ENCODE data around the gene TEX50.
"Not testable (repeated sequence)": the region's sequence is repeated elsewhere in the genome, so short reads cannot be mapped to it uniquely, and the experiment has no call there.

The TEX50 gene

GRCh38 chr1:173635116-173635515, at the start of gene TEX50:
Gene TEX50, plus strand, starts transcription at chr1:173635338. Its CDS starts 184 bp downstream, at chr1:173635522.
- Histone ChIP-seq H3K36me3 (ENCODE audit: control insufficient read depth, insufficient read depth, low read length) (no peaks in the 10 kb centered on the region), H3K9me3 (ENCODE audit: control insufficient read depth, insufficient read depth, low read length) (peaks cover 11% of the 10 kb centered on the region), H3K27me3 (ENCODE audit: control insufficient read depth, insufficient read depth, low read length) (no peaks in the 10 kb centered on the region), H3K4me3 (ENCODE audit: low read depth, low read length) (no peak within 1 kb of the TSS), H3K4me1 (ENCODE audit: control insufficient read depth, insufficient read depth, low read length) (no peaks in the 10 kb centered on the region), H3K9ac (ENCODE audit: low read depth, low read length) (no peak within 1 kb of the TSS)

DNA sequence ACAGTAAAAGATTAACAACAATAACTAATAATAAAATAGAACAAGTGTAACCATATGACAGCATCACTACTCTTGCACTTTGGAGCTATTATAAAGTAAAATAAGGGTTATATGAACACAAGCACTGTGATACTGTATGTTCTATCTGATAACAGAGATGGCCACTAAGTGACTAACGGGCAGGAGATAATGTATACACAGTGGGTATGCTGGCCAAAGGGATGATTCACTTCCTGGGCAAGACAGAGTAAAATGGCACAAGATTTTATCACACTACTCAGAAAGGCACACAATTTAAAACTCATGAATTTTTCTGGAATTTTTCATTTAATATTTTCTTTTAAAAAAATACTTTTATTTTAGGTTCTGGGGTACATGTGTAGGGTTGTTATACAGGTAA, 44.6 kb upstream of the TEX50 start:
- Histone ChIP-seq H3K27me3 (ENCODE audit: control insufficient read depth, insufficient read depth, low read length) (no peaks in the 10 kb centered on the region), H3K4me3 (ENCODE audit: low read depth, low read length) (no peak overlapping the region), H3K36me3 (ENCODE audit: control insufficient read depth, insufficient read depth, low read length) (no peaks in the 10 kb centered on the region), H3K9me3 (ENCODE audit: control insufficient read depth, insufficient read depth, low read length) (no peaks in the 10 kb centered on the region), H3K9ac (ENCODE audit: low read depth, low read length) (no peak overlapping the region), H3K4me1 (ENCODE audit: control insufficient read depth, insufficient read depth, low read length) (no peaks in the 10 kb centered on the region)

- H3K9ac ChIP-seq (ENCODE audit: low read depth, low read length); H3K4me3 ChIP-seq (ENCODE audit: low read depth, low read length); H3K9me3 ChIP-seq (ENCODE audit: control insufficient read depth, insufficient read depth, low read length); H3K27me3 ChIP-seq (ENCODE audit: control insufficient read depth, insufficient read depth, low read length); H3K4me1 ChIP-seq (ENCODE audit: control insufficient read depth, insufficient read depth, low read length); H3K36me3 ChIP-seq (ENCODE audit: control insufficient read depth, insufficient read depth, low read length): not testable (repeated sequence)
Observed at GRCh38 chr1:173591138-173591537, 44.0 kb upstream of the TEX50 start.

DNA sequence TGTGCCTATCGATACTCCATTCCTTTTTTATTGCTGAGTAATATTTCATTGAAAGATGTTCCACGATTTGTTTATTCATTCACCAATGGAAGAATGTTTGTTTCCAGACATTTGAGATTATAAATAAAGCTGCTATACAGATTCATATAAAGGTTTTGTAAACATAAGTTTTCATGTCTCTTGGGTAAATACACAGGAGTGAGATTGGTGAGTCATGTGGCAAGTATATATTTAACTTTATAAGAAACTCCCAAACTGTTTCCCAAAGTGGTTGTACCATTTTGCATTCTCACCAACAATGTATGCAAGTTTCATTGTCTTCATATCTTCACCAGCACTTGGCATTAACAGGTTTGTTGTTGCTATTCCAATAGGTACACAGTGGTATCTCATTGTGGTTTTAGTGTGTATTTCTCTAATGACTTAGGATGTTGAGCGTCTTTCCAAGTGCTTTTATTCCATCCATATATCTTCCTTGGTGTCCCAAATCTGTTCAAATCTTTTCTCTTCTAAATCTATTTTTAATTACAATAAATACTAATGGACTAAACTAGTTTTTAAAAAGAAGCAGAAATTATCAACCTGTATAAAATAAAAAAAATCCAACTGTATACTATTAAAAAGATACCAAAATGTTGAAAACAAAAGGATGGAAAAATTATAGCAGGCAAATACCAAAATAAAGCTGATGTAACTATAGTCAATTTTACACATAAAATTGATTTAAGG, 38.9 kb upstream of the TEX50 start:
- no peak overlapping the region for H3K9ac ChIP-seq (ENCODE audit: low read depth, low read length)
- H3K4me1 ChIP-seq (ENCODE audit: control insufficient read depth, insufficient read depth, low read length), result no peaks in the 10 kb centered on the region
- H3K36me3 ChIP-seq (ENCODE audit: control insufficient read depth, insufficient read depth, low read length), result no peaks in the 10 kb centered on the region
- no peaks in the 10 kb centered on the region for H3K9me3 ChIP-seq (ENCODE audit: control insufficient read depth, insufficient read depth, low read length)
- no peak overlapping the region for H3K4me3 ChIP-seq (ENCODE audit: low read depth, low read length)
- H3K27me3 ChIP-seq (ENCODE audit: control insufficient read depth, insufficient read depth, low read length), result no peaks in the 10 kb centered on the region

GRCh38 chr1:173601588-173601987, 33.5 kb upstream of the TEX50 start:
- H3K9me3 ChIP-seq (ENCODE audit: control insufficient read depth, insufficient read depth, low read length), result no peaks in the 10 kb centered on the region
- no peaks in the 10 kb centered on the region for H3K27me3 ChIP-seq (ENCODE audit: control insufficient read depth, insufficient read depth, low read length)
- no peak overlapping the region for H3K9ac ChIP-seq (ENCODE audit: low read depth, low read length)
- H3K4me1 ChIP-seq (ENCODE audit: control insufficient read depth, insufficient read depth, low read length), result no peaks in the 10 kb centered on the region
- H3K36me3 ChIP-seq (ENCODE audit: control insufficient read depth, insufficient read depth, low read length), result no peaks in the 10 kb centered on the region
- H3K4me3 ChIP-seq (ENCODE audit: low read depth, low read length), result no peak overlapping the region

DNA sequence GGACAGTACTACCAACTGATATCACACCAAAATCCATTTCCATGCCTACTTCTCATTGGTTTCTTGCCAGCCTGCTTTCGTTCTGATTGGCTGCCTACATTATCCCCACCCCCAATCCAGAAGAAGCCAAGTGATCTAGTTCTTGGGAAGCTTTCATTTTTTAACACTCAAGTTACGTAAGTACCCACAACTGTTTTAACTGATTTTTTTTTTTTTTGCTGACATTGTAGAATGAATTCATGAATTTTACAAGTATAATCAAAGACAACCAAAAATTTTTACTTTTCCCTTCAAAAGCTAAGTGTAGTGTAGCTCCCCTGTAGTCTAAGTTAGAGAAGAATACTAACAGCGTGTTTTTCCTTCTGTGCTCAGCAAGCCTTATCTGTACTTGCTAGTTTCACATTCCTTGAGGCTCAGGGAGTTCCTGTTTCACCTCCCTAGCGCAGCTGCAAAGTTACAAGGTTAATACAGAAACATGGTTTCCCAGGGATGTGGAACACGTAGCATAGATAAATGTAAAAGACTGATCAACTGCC, 32.0 kb upstream of the TEX50 start, which contains the start of gene SLC9C2:
Gene SLC9C2, minus strand, starts transcription at position 17 of the 536 bp plus-strand sequence. CDS start 1,296 bp downstream, outside the sequence.
- no peak within 1 kb of the TSS for H3K9ac ChIP-seq (ENCODE audit: low read depth, low read length)
- H3K9me3 ChIP-seq (ENCODE audit: control insufficient read depth, insufficient read depth, low read length), result no peaks in the 10 kb centered on the region
- H3K4me3 ChIP-seq (ENCODE audit: low read depth, low read length), result no peak within 1 kb of the TSS
- no peaks in the 10 kb centered on the region for H3K4me1 ChIP-seq (ENCODE audit: control insufficient read depth, insufficient read depth, low read length)
- no peaks in the 10 kb centered on the region for H3K27me3 ChIP-seq (ENCODE audit: control insufficient read depth, insufficient read depth, low read length)
- H3K36me3 ChIP-seq (ENCODE audit: control insufficient read depth, insufficient read depth, low read length), result no peaks in the 10 kb centered on the region

- Histone ChIP-seq H3K4me1 (ENCODE audit: control insufficient read depth, insufficient read depth, low read length) (no peaks in the 10 kb centered on the region), H3K36me3 (ENCODE audit: control insufficient read depth, insufficient read depth, low read length) (no peaks in the 10 kb centered on the region), H3K9ac (ENCODE audit: low read depth, low read length) (no peak overlapping the region), H3K9me3 (ENCODE audit: control insufficient read depth, insufficient read depth, low read length) (no peaks in the 10 kb centered on the region), H3K27me3 (ENCODE audit: control insufficient read depth, insufficient read depth, low read length) (no peaks in the 10 kb centered on the region), H3K4me3 (ENCODE audit: low read depth, low read length) (no peak overlapping the region)
Observed at GRCh38 chr1:173608503-173609216, 26.5 kb upstream of the TEX50 start.

DNA sequence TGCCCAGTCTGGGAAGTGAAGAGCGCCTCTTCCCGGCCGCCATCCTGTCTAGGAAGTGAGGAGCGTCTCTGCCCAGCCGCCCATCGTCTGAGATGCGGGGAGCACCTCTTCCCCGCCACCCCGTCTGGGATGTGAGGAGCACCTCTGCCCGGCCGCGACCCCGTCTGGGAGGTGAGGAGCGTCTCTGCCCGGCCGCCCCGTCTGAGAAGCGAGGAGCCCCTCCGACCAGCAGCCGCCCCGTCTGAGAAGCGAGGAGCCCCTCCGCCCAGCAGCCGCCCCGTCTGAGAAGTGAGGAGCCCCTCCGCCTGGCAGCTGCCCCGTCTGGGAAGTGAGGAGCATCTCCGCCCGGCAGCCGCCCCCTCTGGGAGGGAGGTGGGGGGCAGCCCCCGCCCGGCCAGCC, 22.1 kb upstream of the TEX50 start:
- H3K9ac ChIP-seq (ENCODE audit: low read depth, low read length); H3K9me3 ChIP-seq (ENCODE audit: control insufficient read depth, insufficient read depth, low read length); H3K27me3 ChIP-seq (ENCODE audit: control insufficient read depth, insufficient read depth, low read length); H3K4me3 ChIP-seq (ENCODE audit: low read depth, low read length); H3K36me3 ChIP-seq (ENCODE audit: control insufficient read depth, insufficient read depth, low read length); H3K4me1 ChIP-seq (ENCODE audit: control insufficient read depth, insufficient read depth, low read length): not testable (repeated sequence)

- Histone ChIP-seq H3K36me3 (ENCODE audit: control insufficient read depth, insufficient read depth, low read length) (no peaks in the 10 kb centered on the region), H3K4me3 (ENCODE audit: low read depth, low read length) (no peak overlapping the region), H3K4me1 (ENCODE audit: control insufficient read depth, insufficient read depth, low read length) (no peaks in the 10 kb centered on the region), H3K9me3 (ENCODE audit: control insufficient read depth, insufficient read depth, low read length) (no peaks in the 10 kb centered on the region), H3K27me3 (ENCODE audit: control insufficient read depth, insufficient read depth, low read length) (no peaks in the 10 kb centered on the region), H3K9ac (ENCODE audit: low read depth, low read length) (no peak overlapping the region)
Observed at GRCh38 chr1:173616859-173617258, 18.3 kb upstream of the TEX50 start.

GRCh38 chr1:173627269-173627668, 7.9 kb upstream of the TEX50 start:
- no peaks in the 10 kb centered on the region for H3K9me3 ChIP-seq (ENCODE audit: control insufficient read depth, insufficient read depth, low read length)
- no peaks in the 10 kb centered on the region for H3K4me1 ChIP-seq (ENCODE audit: control insufficient read depth, insufficient read depth, low read length)
- H3K27me3 ChIP-seq (ENCODE audit: control insufficient read depth, insufficient read depth, low read length), result no peaks in the 10 kb centered on the region
- H3K4me3 ChIP-seq (ENCODE audit: low read depth, low read length), result no peak overlapping the region
- no peak overlapping the region for H3K9ac ChIP-seq (ENCODE audit: low read depth, low read length)
- H3K36me3 ChIP-seq (ENCODE audit: control insufficient read depth, insufficient read depth, low read length), result no peaks in the 10 kb centered on the region

DNA sequence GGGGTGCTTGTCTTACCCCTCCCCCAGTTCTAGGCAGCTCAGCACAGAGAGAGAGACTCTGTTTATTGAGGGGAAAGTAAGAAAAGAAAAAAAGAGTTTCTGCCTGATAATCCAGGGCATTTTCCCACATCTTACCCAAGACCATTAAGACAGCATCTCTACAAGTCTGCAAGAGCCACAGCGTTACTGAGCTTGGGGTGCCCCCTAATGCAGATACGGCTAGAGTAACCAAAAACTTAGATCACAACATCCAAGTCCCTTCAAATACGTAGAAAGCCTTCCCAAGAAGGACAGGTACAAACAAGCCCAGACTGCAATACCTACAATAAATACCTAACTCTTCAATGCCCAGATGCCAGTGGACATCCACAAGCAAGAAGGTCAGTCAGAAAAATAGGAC, 6.2 kb upstream of the TEX50 start:
- H3K9me3 ChIP-seq (ENCODE audit: control insufficient read depth, insufficient read depth, low read length), result no peaks in the 10 kb centered on the region
- no peaks in the 10 kb centered on the region for H3K36me3 ChIP-seq (ENCODE audit: control insufficient read depth, insufficient read depth, low read length)
- no peaks in the 10 kb centered on the region for H3K27me3 ChIP-seq (ENCODE audit: control insufficient read depth, insufficient read depth, low read length)
- no peaks in the 10 kb centered on the region for H3K4me1 ChIP-seq (ENCODE audit: control insufficient read depth, insufficient read depth, low read length)
- no peak overlapping the region for H3K4me3 ChIP-seq (ENCODE audit: low read depth, low read length)
- no peak overlapping the region for H3K9ac ChIP-seq (ENCODE audit: low read depth, low read length)

Data from iPS-15b (cell line).